ENCODE results near the gene CIDEA.
A peak's percentile ranks its signal among the peaks of the same experiment; 100 is the strongest.

The CIDEA gene

DNA sequence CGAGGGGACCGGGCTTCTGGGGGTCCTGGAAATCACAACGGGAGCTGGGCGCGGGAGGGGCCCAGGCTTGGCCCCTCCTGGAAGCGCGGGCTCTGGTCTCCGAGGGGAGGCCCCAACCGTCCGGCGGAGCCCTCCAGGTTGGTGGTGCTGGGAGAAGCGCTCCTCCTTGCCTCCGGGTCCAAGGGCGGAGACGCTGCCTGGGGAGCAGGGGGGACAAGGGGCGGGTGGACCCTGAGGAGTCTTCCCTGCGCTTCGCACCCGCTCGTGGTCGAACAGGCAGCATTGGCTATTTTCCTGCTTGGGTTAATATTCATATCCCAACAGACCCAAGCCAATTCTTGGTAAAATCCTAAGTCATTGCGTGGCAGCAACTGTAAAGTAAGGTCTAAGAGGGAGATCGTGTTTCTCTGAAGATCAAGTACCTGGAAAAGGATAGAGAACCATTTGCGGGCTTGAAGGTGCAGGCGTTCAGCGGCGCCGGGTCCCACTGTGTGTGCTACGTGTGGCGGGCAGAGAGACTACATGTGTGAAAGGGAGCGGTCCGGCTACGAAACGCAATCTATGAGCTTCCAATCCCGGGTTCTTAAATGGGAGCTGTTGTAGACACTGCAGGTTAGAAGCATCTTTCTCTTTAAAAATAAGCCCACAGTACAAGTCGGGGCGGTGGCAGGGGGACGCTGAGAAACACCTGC is 805 bp downstream of the CIDEA start:
- TF ChIP-seq TAF1 (IDR thresholded peaks at IDR 0.05; ENCODE audit: low read depth) (no peak), YY1 (IDR thresholded peaks at IDR 0.05; ENCODE audit: low read depth) (no peak), ZBTB7A (IDR thresholded peaks at IDR 0.05; ENCODE audit: low read depth) (no peak), TEAD4 (IDR thresholded peaks at IDR 0.05) (no peak), CEBPB (IDR thresholded peaks at IDR 0.05) (no peak), FOXM1 (IDR thresholded peaks at IDR 0.05; ENCODE audit: borderline replicate concordance, low read depth) (no peak), CREB1 (IDR thresholded peaks at IDR 0.05; ENCODE audit: low read depth) (no peak), NFIC (IDR thresholded peaks at IDR 0.05) (no peak), EP300 (IDR thresholded peaks at IDR 0.05; ENCODE audit: borderline replicate concordance) (no peak), TCF12 (IDR thresholded peaks at IDR 0.05; ENCODE audit: low read depth) (no peak), RAD21 (IDR thresholded peaks at IDR 0.05; ENCODE audit: low read depth) (no peak)
- TF ChIP-seq, protein P1, sequence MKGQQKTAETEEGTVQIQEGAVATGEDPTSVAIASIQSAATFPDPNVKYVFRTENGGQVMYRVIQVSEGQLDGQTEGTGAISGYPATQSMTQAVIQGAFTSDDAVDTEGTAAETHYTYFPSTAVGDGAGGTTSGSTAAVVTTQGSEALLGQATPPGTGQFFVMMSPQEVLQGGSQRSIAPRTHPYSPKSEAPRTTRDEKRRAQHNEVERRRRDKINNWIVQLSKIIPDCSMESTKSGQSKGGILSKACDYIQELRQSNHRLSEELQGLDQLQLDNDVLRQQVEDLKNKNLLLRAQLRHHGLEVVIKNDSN (IDR thresholded peaks at IDR 0.05), result no peak
- TF ChIP-seq, protein P2, sequence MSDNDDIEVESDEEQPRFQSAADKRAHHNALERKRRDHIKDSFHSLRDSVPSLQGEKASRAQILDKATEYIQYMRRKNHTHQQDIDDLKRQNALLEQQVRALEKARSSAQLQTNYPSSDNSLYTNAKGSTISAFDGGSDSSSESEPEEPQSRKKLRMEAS (IDR thresholded peaks at IDR 0.05), result no peak

DNA sequence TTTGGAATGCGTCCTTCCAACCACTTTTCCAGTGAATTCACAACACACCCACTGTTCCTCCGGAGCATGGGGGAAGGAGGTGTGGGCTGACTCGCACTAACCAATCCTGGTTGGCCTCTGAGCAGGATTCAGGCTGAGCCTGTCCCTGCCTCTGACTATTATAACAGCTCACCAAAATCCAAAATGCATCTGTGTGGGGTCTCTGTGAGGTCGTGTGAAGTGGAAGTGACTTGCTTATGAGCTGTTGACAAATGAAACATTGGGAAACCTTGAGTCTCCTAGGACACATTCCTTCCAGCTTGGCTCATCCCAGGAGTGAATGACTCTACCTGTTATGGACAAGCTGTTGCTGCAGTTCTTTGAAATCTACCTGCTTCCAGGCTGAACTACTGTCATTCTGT is 1.5 kb downstream of the CIDEA start:
- TF ChIP-seq NFIC (IDR thresholded peaks at IDR 0.05) (no peak), CEBPB (IDR thresholded peaks at IDR 0.05) (no peak), RAD21 (IDR thresholded peaks at IDR 0.05; ENCODE audit: low read depth) (no peak), TAF1 (IDR thresholded peaks at IDR 0.05; ENCODE audit: low read depth) (no peak), TEAD4 (IDR thresholded peaks at IDR 0.05) (no peak), ZBTB7A (IDR thresholded peaks at IDR 0.05; ENCODE audit: low read depth) (no peak), TCF12 (IDR thresholded peaks at IDR 0.05; ENCODE audit: low read depth) (no peak), EGR1 (IDR thresholded peaks at IDR 0.05) (no peak), CREB1 (IDR thresholded peaks at IDR 0.05; ENCODE audit: low read depth) (no peak), EP300 (IDR thresholded peaks at IDR 0.05; ENCODE audit: borderline replicate concordance) (no peak), FOXM1 (IDR thresholded peaks at IDR 0.05; ENCODE audit: borderline replicate concordance, low read depth) (no peak), YY1 (IDR thresholded peaks at IDR 0.05; ENCODE audit: low read depth) (no peak)
- TF ChIP-seq, protein P2 (IDR thresholded peaks at IDR 0.05), result no peak
- TF ChIP-seq, protein P3, sequence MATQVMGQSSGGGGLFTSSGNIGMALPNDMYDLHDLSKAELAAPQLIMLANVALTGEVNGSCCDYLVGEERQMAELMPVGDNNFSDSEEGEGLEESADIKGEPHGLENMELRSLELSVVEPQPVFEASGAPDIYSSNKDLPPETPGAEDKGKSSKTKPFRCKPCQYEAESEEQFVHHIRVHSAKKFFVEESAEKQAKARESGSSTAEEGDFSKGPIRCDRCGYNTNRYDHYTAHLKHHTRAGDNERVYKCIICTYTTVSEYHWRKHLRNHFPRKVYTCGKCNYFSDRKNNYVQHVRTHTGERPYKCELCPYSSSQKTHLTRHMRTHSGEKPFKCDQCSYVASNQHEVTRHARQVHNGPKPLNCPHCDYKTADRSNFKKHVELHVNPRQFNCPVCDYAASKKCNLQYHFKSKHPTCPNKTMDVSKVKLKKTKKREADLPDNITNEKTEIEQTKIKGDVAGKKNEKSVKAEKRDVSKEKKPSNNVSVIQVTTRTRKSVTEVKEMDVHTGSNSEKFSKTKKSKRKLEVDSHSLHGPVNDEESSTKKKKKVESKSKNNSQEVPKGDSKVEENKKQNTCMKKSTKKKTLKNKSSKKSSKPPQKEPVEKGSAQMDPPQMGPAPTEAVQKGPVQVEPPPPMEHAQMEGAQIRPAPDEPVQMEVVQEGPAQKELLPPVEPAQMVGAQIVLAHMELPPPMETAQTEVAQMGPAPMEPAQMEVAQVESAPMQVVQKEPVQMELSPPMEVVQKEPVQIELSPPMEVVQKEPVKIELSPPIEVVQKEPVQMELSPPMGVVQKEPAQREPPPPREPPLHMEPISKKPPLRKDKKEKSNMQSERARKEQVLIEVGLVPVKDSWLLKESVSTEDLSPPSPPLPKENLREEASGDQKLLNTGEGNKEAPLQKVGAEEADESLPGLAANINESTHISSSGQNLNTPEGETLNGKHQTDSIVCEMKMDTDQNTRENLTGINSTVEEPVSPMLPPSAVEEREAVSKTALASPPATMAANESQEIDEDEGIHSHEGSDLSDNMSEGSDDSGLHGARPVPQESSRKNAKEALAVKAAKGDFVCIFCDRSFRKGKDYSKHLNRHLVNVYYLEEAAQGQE (IDR thresholded peaks at IDR 0.05; ENCODE audit: low read depth), result no peak
- TF ChIP-seq, protein P1 (IDR thresholded peaks at IDR 0.05), result no peak

DNA sequence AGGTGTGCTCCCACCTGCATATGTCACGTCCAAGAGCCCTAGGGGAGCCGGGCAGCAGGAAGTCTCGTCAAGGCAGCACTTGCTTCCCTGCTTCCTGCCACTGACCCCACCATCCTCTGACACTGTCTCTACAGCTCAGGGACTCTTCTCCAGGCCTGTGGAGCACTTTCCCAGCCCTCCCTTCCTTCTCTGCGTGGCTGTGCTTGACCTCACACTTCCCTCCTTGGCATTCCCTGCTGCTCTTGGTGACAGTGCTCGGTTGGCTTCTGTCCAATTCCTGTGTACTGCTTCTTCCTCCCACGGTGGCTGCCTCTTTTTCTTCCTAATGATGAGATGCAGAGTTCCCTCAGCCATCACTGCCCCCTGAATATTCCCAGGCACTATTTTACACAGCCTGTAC is 2.8 kb downstream of the CIDEA start:
- TF ChIP-seq NFIC (IDR thresholded peaks at IDR 0.05) (peak; percentile 36), EP300 (IDR thresholded peaks at IDR 0.05; ENCODE audit: borderline replicate concordance) (no peak), CREB1 (IDR thresholded peaks at IDR 0.05; ENCODE audit: low read depth) (no peak), ZBTB7A (IDR thresholded peaks at IDR 0.05; ENCODE audit: low read depth) (no peak)
- TF ChIP-seq, protein P2 (IDR thresholded peaks at IDR 0.05), result no peak

DNA sequence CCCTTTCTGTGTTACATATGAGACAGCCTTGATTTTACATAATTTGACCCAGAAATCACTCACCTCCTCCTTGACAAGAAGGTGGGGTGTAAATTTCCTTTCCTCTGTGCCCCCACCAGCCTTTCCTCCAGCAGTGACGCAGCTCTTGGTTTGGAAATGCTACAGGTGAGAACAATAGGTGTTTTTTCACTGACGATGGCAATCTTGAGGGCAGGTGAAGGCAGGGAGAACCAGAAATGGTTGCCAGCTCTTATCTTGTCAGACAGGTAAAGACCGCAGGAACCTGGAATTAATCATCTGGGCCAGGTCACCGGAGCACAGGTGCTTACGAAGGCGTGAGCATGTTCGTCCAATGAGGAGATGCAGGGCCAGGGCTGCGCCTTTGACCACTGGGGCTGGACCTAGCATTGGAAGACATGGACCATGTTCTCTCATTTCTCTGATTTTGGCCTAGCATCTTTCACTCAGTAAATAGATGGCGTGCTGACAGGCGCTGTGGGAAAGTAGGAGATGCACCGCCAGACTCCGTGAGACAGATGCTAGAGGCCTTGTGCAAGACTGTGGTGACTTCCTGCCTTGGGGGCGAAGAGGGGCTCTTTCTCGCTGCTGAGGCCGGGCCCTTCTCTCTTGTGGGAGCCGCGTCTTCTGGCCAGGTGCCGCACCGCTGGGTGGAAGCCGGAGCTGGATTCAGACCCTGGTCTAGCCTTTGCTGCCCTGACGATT is 4.0 kb downstream of the CIDEA start:
- TF ChIP-seq, protein P3 (IDR thresholded peaks at IDR 0.05; ENCODE audit: low read depth), result no peak
- TF ChIP-seq TAF1 (IDR thresholded peaks at IDR 0.05; ENCODE audit: low read depth), result no peak
- TF ChIP-seq TEAD4 (IDR thresholded peaks at IDR 0.05), result no peak
- TF ChIP-seq, protein P1 (IDR thresholded peaks at IDR 0.05), result no peak
- no peak for TF ChIP-seq CEBPB (IDR thresholded peaks at IDR 0.05)
- no peak for TF ChIP-seq NFIC (IDR thresholded peaks at IDR 0.05)
- no peak for TF ChIP-seq RAD21 (IDR thresholded peaks at IDR 0.05; ENCODE audit: low read depth)
